K562 treated with DMSO at 1 percent for 12 hours (cell line): Measurements from ENCODE around the gene PLD6. TPM values are rescaled to one million over a fixed set of nuclear protein-coding genes. Genes with fewer than 3 reads are reported as not detected.

Experiments
- total RNA-seq: library from RNA; unstranded; fragments of 300-600 nt; gene quantifications from 2 replicates; pipeline ENCODE4 v1.2.3, GENCODE V29; 2022; ENCODE audit not compliant: insufficient read depth

PLD6 gene
- 1.7 and 3.7 TPM in 2 replicates for total RNA-seq

GRCh38 chr17:17206124-17206912, at the start of gene PLD6:
Gene PLD6, minus strand, starts transcription at chr17:17206333. Its CDS starts 47 bp downstream, at chr17:17206286.

GRCh38 chr17:17237026-17237799, 31.1 kb upstream of the PLD6 start, which contains the start of gene FLCN:
Gene FLCN, minus strand, starts transcription at chr17:17237168. Its CDS starts 9,031 bp downstream, at chr17:17228137.

Other genes starting within 250 kb of the PLD6 start
- gene TNFRSF13B, start 234.2 kb downstream of the PLD6 start, total RNA-seq = not detected in 2 replicates
- gene MPRIP, start 163.9 kb downstream of the PLD6 start, total RNA-seq = 29.5 and 43.8 TPM in 2 replicates
- 24.8 and 48.9 TPM in 2 replicates for gene FLCN, start 30.8 kb upstream of the PLD6 start, total RNA-seq
- gene COPS3, start 74.9 kb upstream of the PLD6 start, total RNA-seq = 62.5 and 86.1 TPM in 2 replicates
- 12.0 and 24.4 TPM in 2 replicates for gene NT5M, start 97.0 kb upstream of the PLD6 start, total RNA-seq